Heart left ventricle (tissue), 13 donors: ENCODE data around the gene CELF2.

Source experiments
- POLR2A ChIP-seq, 2 donors: fragments of 450-650 bp; IDR thresholded peaks; one replicate each; pipeline ENCODE4 v1.6.1; 2017; ENCODE audit warnings: antibody characterized with exemption in 2 of 2, mild to moderate bottlenecking in 2 of 2, moderate library complexity in 2 of 2
- TF ChIP-seq, protein P1 (sequence below), 12 donors: fragments of 200-600 bp; sonication (generic) in 4 of 12; IDR thresholded peaks; one replicate each; pipeline versions ENCODE4 v1.5.0 to v1.8.0; 2018 to 2022; ENCODE audit warnings: antibody characterized with exemption in 12 of 12, mild to moderate bottlenecking in 5 of 12
- donor health status: ischemic (EF 13 %, LVEDD 7.1; RV severe dilation, severe dysfunction).
- donor health status: DM: no; HTN: yes; CAD: no.
- donor health status: DM: no; HTN: no; CAD: no.
- donor health status: ischemic (EF 25% LVEDD 6.9; RV normal size, moderate dysfunction).
- donor health status: ischemic (EF 25% LVEDD 5.7; RV mildly dilated, moderate dysfunction).
- donor health status: ischemic (EF 35%, LVEDD 5.7; RV mildly dilated, moderate dysfunction).
- donor health status: nonischemic (EF 11% LVEDD 7.7; RV severe dilation, severe dysfunction).
- donor health status: DM: yes; HTN: yes; CAD: no.
- donor health status: PGD.
- donor health status: ischemic (EF 29% LVEDD 5.4; RV normal size, mild dysfunction).
- donor health status: nonischemic (EF 23%, LVEDD 6.1; RV moderate dilation, normal function).

DNA sequence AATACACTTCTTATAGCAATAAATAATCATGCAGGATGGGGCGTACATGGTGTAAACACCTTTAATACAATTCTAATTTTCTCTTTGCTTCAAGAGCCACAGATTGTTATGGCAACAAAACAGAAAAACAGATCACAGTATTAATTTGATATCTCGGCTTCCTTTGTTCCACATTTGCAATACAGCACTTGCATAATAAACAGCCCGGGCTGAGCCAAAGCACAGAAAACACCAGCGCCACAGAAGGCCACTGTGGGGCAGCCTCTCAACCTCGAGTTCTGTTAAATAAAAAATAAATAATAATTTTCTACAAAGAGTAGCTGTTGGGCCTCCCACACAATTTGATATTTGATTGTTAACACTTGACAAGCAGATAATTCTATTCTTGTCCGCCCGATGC lies 337.9 kb downstream of the CELF2 start:
- TF ChIP-seq, protein P1, sequence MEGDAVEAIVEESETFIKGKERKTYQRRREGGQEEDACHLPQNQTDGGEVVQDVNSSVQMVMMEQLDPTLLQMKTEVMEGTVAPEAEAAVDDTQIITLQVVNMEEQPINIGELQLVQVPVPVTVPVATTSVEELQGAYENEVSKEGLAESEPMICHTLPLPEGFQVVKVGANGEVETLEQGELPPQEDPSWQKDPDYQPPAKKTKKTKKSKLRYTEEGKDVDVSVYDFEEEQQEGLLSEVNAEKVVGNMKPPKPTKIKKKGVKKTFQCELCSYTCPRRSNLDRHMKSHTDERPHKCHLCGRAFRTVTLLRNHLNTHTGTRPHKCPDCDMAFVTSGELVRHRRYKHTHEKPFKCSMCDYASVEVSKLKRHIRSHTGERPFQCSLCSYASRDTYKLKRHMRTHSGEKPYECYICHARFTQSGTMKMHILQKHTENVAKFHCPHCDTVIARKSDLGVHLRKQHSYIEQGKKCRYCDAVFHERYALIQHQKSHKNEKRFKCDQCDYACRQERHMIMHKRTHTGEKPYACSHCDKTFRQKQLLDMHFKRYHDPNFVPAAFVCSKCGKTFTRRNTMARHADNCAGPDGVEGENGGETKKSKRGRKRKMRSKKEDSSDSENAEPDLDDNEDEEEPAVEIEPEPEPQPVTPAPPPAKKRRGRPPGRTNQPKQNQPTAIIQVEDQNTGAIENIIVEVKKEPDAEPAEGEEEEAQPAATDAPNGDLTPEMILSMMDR (IDR thresholded peaks at IDR 0.05) = peak in 1 of 12 donors; percentile 15
- TF ChIP-seq POLR2A (IDR thresholded peaks at IDR 0.05) = no peak
